HL-60/S4 treated with retinoic acid at 250 ng/mL for 4 days and 3 days (cell line): ENCODE results near the gene STYX.

ENCODE experiments used
- in situ Hi-C: fragments of 300-500 bp; cut with MboI; formaldehyde crosslinking; loops from 2 replicates; pipeline ENCODE4 v1.7.0; 2022; ENCODE audit warnings: low sequenced_read_pairs

The STYX gene

GRCh38 chr14:52729925-52730708 lies at the start of gene STYX:
Gene STYX, plus strand, starts transcription at chr14:52730166. Its CDS starts 309 bp downstream, at chr14:52730475.
- in situ Hi-C loops = no loop called here

GRCh38 chr14:52683985-52684520 lies 45.9 kb upstream of the STYX start:
- in situ Hi-C loops = no loop called here

GRCh38 chr14:52686176-52686575 lies 43.8 kb upstream of the STYX start:
- in situ Hi-C loops = no loop called here

- in situ Hi-C loops = no loop called here
These were observed 38.8 kb upstream of the STYX start for GRCh38 chr14:52690983-52691760.

- in situ Hi-C loops = no loop called here
These were observed 37.6 kb upstream of the STYX start for GRCh38 chr14:52692248-52692962.

- in situ Hi-C loops = no loop called here
These were observed 36.9 kb upstream of the STYX start for GRCh38 chr14:52693036-52693435.

- in situ Hi-C loops = no loop called here
These were observed 36.4 kb upstream of the STYX start for GRCh38 chr14:52693532-52693931.

- in situ Hi-C loops = no loop called here
These were observed 35.0 kb upstream of the STYX start for GRCh38 chr14:52694761-52695480.

- in situ Hi-C loops = no loop called here
These were observed 34.4 kb upstream of the STYX start, which contains the start of gene ERO1A for GRCh38 chr14:52695481-52696091. Gene ERO1A, minus strand, starts transcription at chr14:52695558. Its CDS starts 77 bp downstream, at chr14:52695481.

GRCh38 chr14:52700701-52701172 lies 29.2 kb upstream of the STYX start:
- in situ Hi-C loops = no loop called here

GRCh38 chr14:52701223-52701622 lies 28.7 kb upstream of the STYX start:
- in situ Hi-C loops = no loop called here

GRCh38 chr14:52703225-52703624 lies 26.7 kb upstream of the STYX start:
- in situ Hi-C loops = no loop called here

- in situ Hi-C loops = no loop called here
These were observed 26.3 kb upstream of the STYX start for GRCh38 chr14:52703664-52704063.

- in situ Hi-C loops = no loop called here
These were observed 23.7 kb upstream of the STYX start for GRCh38 chr14:52706286-52706685.

- in situ Hi-C loops = no loop called here
These were observed 23.0 kb upstream of the STYX start, which contains the start of gene PSMC6 for GRCh38 chr14:52706724-52707706. Gene PSMC6, plus strand, starts transcription at chr14:52707200. Its CDS starts 20 bp downstream, at chr14:52707220.

GRCh38 chr14:52711666-52712065 lies 18.3 kb upstream of the STYX start:
- in situ Hi-C loops = no loop called here

GRCh38 chr14:52716155-52716554 lies 13.8 kb upstream of the STYX start:
- in situ Hi-C loops = no loop called here

GRCh38 chr14:52723514-52724359 lies 6.2 kb upstream of the STYX start:
- in situ Hi-C loops = no loop called here
